ENCODE data around the gene CSAD. TPM values are rescaled to one million over a fixed set of nuclear protein-coding genes. Genes with fewer than 3 reads are reported as not detected.
A peak's percentile ranks its signal among the peaks of the same experiment; 100 is the strongest.

Gene CSAD
- total and polyA plus RNA-seq, 2 of the 13 experiments (the other 11 are each of a cell fraction or from before 2014, with no cell fraction given), result 7.2 to 23.5 TPM

DNA sequence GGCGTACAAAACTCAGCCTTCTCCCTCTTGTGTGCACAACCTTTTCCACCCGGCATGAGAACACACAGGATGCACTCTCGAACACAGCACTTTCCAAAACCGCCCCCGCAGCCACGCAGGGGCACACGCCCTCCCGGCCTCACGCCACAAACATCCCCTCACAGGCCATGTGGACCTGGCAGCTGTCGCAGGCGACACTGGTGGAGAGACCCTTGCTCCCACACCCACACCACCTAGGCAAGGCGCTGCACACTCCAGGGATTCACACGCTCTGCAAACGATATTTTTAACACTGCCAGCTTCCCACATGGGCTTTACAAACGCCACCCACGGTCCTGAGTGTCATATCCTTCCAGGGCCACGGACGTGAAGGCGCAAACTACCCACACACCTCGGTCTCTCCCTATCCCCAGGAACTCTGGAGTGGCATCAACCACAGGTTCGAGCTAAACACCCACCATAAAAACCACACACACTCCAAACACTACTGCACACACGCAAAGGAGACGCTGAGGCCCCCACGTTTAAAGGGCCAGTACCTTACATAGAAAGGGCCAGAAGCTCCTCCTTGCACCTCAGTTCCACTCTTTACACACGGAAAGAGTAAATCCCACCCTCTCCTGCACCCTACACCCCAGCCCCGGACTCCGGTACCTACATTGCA, 38.7 kb upstream of the CSAD start (continued):
- TF ChIP-seq, protein P1, sequence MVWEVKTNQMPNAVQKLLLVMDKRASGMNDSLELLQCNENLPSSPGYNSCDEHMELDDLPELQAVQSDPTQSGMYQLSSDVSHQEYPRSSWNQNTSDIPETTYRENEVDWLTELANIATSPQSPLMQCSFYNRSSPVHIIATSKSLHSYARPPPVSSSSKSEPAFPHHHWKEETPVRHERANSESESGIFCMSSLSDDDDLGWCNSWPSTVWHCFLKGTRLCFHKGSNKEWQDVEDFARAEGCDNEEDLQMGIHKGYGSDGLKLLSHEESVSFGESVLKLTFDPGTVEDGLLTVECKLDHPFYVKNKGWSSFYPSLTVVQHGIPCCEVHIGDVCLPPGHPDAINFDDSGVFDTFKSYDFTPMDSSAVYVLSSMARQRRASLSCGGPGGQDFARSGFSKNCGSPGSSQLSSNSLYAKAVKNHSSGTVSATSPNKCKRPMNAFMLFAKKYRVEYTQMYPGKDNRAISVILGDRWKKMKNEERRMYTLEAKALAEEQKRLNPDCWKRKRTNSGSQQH (CRISPR knock-in tag; IDR thresholded peaks at IDR 0.05; ENCODE audit: low read depth), result no peak
- 0 out of 2 replicates have a peak, but pooled peaks have one; percentile 21 for TF ChIP-seq ZMYM3 (CRISPR knock-in tag; IDR thresholded peaks at IDR 0.05)
- TF ChIP-seq ZFP36 (IDR thresholded peaks at IDR 0.05; ENCODE audit: borderline replicate concordance, low read depth, low read length, partially characterized antibody), result no peak
- TF ChIP-seq MAFG (CRISPR knock-in tag; IDR thresholded peaks at IDR 0.05), result no peak
- no peak for TF ChIP-seq ZFY (CRISPR knock-in tag; IDR thresholded peaks at IDR 0.05)
- TF ChIP-seq ASH2L (IDR thresholded peaks at IDR 0.05; ENCODE audit: insufficient read length, low read depth, low read length), result no peak
- TF ChIP-seq POLR2AphosphoS5 (IDR thresholded peaks at IDR 0.05; ENCODE audit: low read depth, low read length), result no peak
- TF ChIP-seq ZNF614 (CRISPR knock-in tag; IDR thresholded peaks at IDR 0.05; ENCODE audit: borderline replicate concordance), result no peak
- no peak for TF ChIP-seq HHEX (CRISPR knock-in tag; IDR thresholded peaks at IDR 0.05)
- TF ChIP-seq HNRNPK (IDR thresholded peaks at IDR 0.05; ENCODE audit: low read depth, low read length, poor library complexity, severe bottlenecking), result no peak
- no peak for TF ChIP-seq MIER2 (CRISPR knock-in tag; IDR thresholded peaks at IDR 0.05)
- TF ChIP-seq SOX13 (IDR thresholded peaks at IDR 0.05), result no peak
- TF ChIP-seq SOX13 (CRISPR knock-in tag; conservative IDR thresholded peaks at IDR 0.05 in 1 of 2, IDR thresholded peaks at IDR 0.05 in 1 of 2), result no peak
- TF ChIP-seq FOXC1 (CRISPR knock-in tag; IDR thresholded peaks at IDR 0.05; ENCODE audit: borderline replicate concordance), result 0 out of 2 replicates have a peak, but pooled peaks have one; percentile 29
- TF ChIP-seq TCF12 (IDR thresholded peaks at IDR 0.05), result no peak
- TF ChIP-seq TCF12 (CRISPR knock-in tag; IDR thresholded peaks at IDR 0.05), result no peak
- no peak for TF ChIP-seq ZNF468 (CRISPR knock-in tag; IDR thresholded peaks at IDR 0.05)
- no peak for TF ChIP-seq ZNF572 (CRISPR knock-in tag; IDR thresholded peaks at IDR 0.05)
- TF ChIP-seq KDM4B (CRISPR knock-in tag; IDR thresholded peaks at IDR 0.05), result no peak
- no peak for TF ChIP-seq CBX1 (IDR thresholded peaks at IDR 0.05; ENCODE audit: low read depth)
- no peak for TF ChIP-seq NCOA2 (CRISPR knock-in tag; IDR thresholded peaks at IDR 0.05)
- peak; percentile 25; the same call in 1 of the 2 replicates for TF ChIP-seq ZNF788 (CRISPR knock-in tag; IDR thresholded peaks at IDR 0.05; ENCODE audit: borderline replicate concordance)
- TF ChIP-seq ZNF3 (CRISPR knock-in tag; IDR thresholded peaks at IDR 0.05), result no peak
- no peak for TF ChIP-seq GTF3A (CRISPR knock-in tag; conservative IDR thresholded peaks at IDR 0.05)
- no peak for TF ChIP-seq TRAFD1 (CRISPR knock-in tag; IDR thresholded peaks at IDR 0.05; ENCODE audit: borderline replicate concordance)
- no peak for TF ChIP-seq ZNF205 (CRISPR knock-in tag; IDR thresholded peaks at IDR 0.05)
- no peak for TF ChIP-seq SPEN (CRISPR knock-in tag; IDR thresholded peaks at IDR 0.05; ENCODE audit: low read depth)
- TF ChIP-seq U2AF2 (IDR thresholded peaks at IDR 0.05; ENCODE audit: low read depth, low read length), result no peak
- no peak for TF ChIP-seq PRMT3 (CRISPR knock-in tag; IDR thresholded peaks at IDR 0.05; ENCODE audit: borderline replicate concordance, low read depth)

Data from HepG2 (cell line).